ENCODE measurements around the gene PGAP2.

- TF ChIP-seq POLR2A (IDR thresholded peaks at IDR 0.05) (no peak), CTCF (IDR thresholded peaks at IDR 0.05) (no peak), POLR2AphosphoS5 (IDR thresholded peaks at IDR 0.05) (no peak)
Observed at GRCh38 chr11:3861683-3862082, 53.3 kb downstream of the PGAP2 start.
